K562 (cell line): ENCODE data around the gene CCDC88C. TPM values are rescaled to one million over a fixed set of nuclear protein-coding genes. Genes with fewer than 3 reads are reported as not detected.

Experiments used
- CHD7 ChIP-seq: fragments of 200-600 bp; sonication (generic); IDR thresholded peaks from one replicate; pipeline ENCODE4 v1.6.1; 2012; ENCODE audit warnings: mild to moderate bottlenecking, low read depth, low read length, inconsistent platforms
- CLOCK ChIP-seq: fragments of 250-450 bp; sonication (Bioruptor Pico); IDR thresholded peaks from 2 replicates; pipeline ENCODE4 v1.4.0; 2020; ENCODE audit warnings: mild to moderate bottlenecking, moderate library complexity, borderline replicate concordance
- HDAC3 ChIP-seq: fragments of 450-650 bp; IDR thresholded peaks from 2 replicates; pipeline ENCODE4 v1.6.1; 2018; ENCODE audit warnings: borderline replicate concordance, mild to moderate bottlenecking, moderate library complexity; ENCODE audit not compliant: partially characterized antibody
- PHF8 ChIP-seq: fragments of 200-600 bp; sonication (generic); IDR thresholded peaks from 2 replicates; pipeline ENCODE4 v1.6.1; 2012; ENCODE audit warnings: mixed run types, mild to moderate bottlenecking, inconsistent platforms, low read length, moderate library complexity, borderline replicate concordance
- PRDM10 ChIP-seq: fragments of 450-650 bp; IDR thresholded peaks from 2 replicates; pipeline ENCODE4 v1.6.1; 2018; ENCODE audit not compliant: partially characterized antibody
- ZBTB7A ChIP-seq: IDR thresholded peaks from 2 replicates; pipeline ENCODE4 v1.6.1; 2011; ENCODE audit warnings: low read depth, mild to moderate bottlenecking, low read length, moderate library complexity, borderline replicate concordance; ENCODE audit not compliant: control insufficient read depth
- polyA plus RNA-seq, 8 experiments: library from polyadenylated mRNA; depleted of rRNA in 4 of 8; stranded (reverse) in 5 of 8; unstranded in 3 of 8; fragments of >200 nt; fragmentation: Nextera tagmentation in 2 of 8; fragmentation: Illumina TruSeq in 1 of 8; extraction: Ambion mirVana in 2 of 8; extraction: Trizol in 1 of 8; gene quantifications; 2 replicates each; pipeline versions ENCODE4 v1.2.1 to v1.2.3, GENCODE V29; 2011 to 2014; ENCODE audit warnings: inconsistent platforms in 1 of 8, missing spikeins in 1 of 8
- total RNA-seq, 7 experiments: library from RNA; depleted of rRNA in 6 of 7; stranded (reverse); fragments of >200 nt in 6 of 7; fragmentation: Illumina TruSeq in 2 of 7; extraction: Trizol in 2 of 7; gene quantifications; 2 replicates each; pipeline versions ENCODE4 v1.2.1 to v1.2.3, GENCODE V29; 2011 to 2021; ENCODE audit warnings: low replicate concordance in 1 of 7

The CCDC88C gene
- total and polyA plus RNA-seq, 9 of the 15 experiments (the other 6 are each of a cell fraction or from before 2014, with no cell fraction given), result 0.62 to 22.5 (median 10.7) TPM

- no peak for TF ChIP-seq CHD7
- TF ChIP-seq PHF8, result peak; percentile 37; the same call in 1 of the 2 replicates
- peak; percentile 64; the same call in 1 of the 2 replicates for TF ChIP-seq ZBTB7A
- TF ChIP-seq CLOCK (CRISPR knock-in tag), result no peak
- TF ChIP-seq PRDM10, result no peak
- TF ChIP-seq HDAC3, result no peak
Measured at GRCh38 chr14:91264151-91265150, 153.2 kb downstream of the CCDC88C start (continued).
